Measurements from ENCODE around the gene IL6R. TPM values are rescaled to one million over a fixed set of nuclear protein-coding genes. Genes with fewer than 3 reads are reported as not detected.
A peak's percentile ranks its signal among the peaks of the same experiment; 100 is the strongest.

IL6R gene
- total RNA-seq, 2 experiments from 2014 or later, result 4.6 to 6.3 TPM

- Mint-ChIP-seq H3K4me1 (peaks cover 22% of the 10 kb centered on the region), H3K27ac (no peak overlapping the region), H3K36me3 (no peaks in the 10 kb centered on the region), H3K27me3 (peaks cover 40% of the 10 kb centered on the region), H3K4me3 (no peak overlapping the region), H3K9me3 (peaks cover 1% of the 10 kb centered on the region)
- DNase-seq (no peak), ATAC-seq (ENCODE audit: low read depth) (no peak)
- POLR2A ChIA-PET, result no interaction called here
Observed at GRCh38 chr1:154496383-154496782, 91.2 kb downstream of the IL6R start.

DNA sequence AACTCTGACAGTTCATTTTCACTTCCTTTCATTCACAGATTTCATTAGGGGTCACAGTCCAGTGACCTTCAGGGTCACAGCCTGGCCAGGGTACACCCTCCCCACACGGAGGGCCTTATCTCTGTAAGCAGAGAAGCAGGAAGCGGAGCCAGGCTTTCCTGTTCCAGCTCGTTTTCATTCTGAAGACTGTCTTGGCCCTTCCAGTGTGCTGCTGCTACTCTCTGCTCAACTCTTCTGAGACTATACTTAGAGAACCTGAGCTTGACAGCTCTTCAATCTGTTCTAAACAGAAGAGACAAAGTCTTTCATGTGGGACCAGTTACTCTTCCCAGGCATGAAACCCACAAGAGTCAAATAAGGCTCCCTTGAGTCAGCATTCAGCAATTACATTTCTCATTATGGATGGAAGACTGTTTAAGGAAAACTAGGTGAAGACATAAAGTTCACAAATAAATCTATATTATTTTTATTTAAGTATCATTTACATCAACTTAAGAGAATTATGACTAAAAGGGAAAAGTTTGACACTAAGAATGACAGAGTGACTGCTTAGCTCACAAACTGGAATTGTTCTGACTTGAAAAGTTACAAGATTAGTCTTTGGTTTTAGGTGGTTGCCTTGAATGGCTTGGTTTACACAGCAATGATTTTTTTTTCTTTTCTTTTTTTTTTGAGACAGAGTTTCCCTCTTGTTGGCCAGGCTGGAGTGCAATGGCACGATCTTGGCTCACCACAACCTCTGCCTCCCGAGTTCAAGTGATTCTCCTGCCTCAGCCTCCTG, 92.1 kb downstream of the IL6R start:
- H3K4me3 Mint-ChIP-seq, result peak overlapping the region; percentile 26
- POLR2A ChIA-PET, result no interaction called here
- ATAC-seq (ENCODE audit: low read depth) (no peak), DNase-seq (no peak)
- no peak overlapping the region for H3K27ac Mint-ChIP-seq
- H3K4me1 Mint-ChIP-seq, result peaks cover 21% of the 10 kb centered on the region
- no peaks in the 10 kb centered on the region for H3K36me3 Mint-ChIP-seq
- peaks cover 37% of the 10 kb centered on the region for H3K27me3 Mint-ChIP-seq
- peaks cover 1% of the 10 kb centered on the region for H3K9me3 Mint-ChIP-seq

- H3K27me3 Mint-ChIP-seq, result peaks cover 54% of the 10 kb centered on the region
- ATAC-seq (ENCODE audit: low read depth) (no peak), DNase-seq (no peak)
- no peak overlapping the region for H3K4me3 Mint-ChIP-seq
- peaks cover 11% of the 10 kb centered on the region for H3K4me1 Mint-ChIP-seq
- H3K9me3 Mint-ChIP-seq, result peaks cover 1% of the 10 kb centered on the region
- H3K27ac Mint-ChIP-seq, result no peak overlapping the region
- peaks cover 1% of the 10 kb centered on the region for H3K36me3 Mint-ChIP-seq
- POLR2A ChIA-PET, result no interaction called here
Observed at GRCh38 chr1:154499446-154499845, 94.3 kb downstream of the IL6R start.

GRCh38 chr1:154500533-154500932, 95.4 kb downstream of the IL6R start:
- DNase-seq, result no peak
- peaks cover 1% of the 10 kb centered on the region for H3K9me3 Mint-ChIP-seq
- no peak for ATAC-seq (ENCODE audit: low read depth)
- H3K4me1 Mint-ChIP-seq, result peaks cover 9% of the 10 kb centered on the region
- H3K36me3 Mint-ChIP-seq, result peaks cover 1% of the 10 kb centered on the region
- POLR2A ChIA-PET, result no interaction called here
- H3K27ac Mint-ChIP-seq, result no peak overlapping the region
- no peak overlapping the region for H3K4me3 Mint-ChIP-seq
- H3K27me3 Mint-ChIP-seq, result peaks cover 59% of the 10 kb centered on the region

DNA sequence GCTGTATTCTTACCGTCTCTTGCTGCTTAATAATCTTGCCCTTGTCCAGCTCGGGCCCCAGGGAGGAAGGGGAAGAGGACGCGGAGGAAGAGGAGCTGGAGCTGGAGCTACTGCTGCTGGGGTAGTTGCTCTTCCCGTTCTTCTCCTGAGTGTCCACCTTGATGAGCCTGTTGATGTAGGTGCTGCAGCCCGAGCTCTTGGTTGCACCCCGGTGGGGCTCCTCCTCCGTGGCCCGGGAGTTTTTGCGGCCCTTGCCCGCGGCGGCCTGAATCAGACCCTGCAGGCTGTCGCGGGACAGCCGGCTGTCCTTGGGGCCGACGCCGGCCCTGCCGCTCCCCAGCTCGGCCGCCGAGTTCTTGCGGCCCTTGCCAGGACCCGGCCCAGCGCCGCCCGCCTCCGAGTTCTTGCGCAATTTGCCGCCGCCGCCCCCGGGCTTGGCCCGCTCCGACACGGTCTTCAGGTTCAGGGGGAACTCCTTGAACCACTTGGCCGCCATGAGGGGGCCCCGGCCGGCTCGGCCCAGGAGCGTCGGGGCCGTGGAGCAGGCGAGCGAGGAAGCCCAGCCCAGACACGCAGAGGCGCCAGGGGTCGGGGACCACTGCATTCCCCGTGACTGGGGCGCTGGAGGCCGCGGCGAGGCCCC, 96.4 kb downstream of the IL6R start:
- DNase-seq (peak; percentile 34), ATAC-seq (ENCODE audit: low read depth) (no peak)
- H3K4me1 Mint-ChIP-seq, result peaks cover 6% of the 10 kb centered on the region
- POLR2A ChIA-PET, result no interaction called here
- peaks cover 66% of the 10 kb centered on the region for H3K27me3 Mint-ChIP-seq
- peaks cover 1% of the 10 kb centered on the region for H3K9me3 Mint-ChIP-seq
- peak overlapping the region; percentile 28 for H3K4me3 Mint-ChIP-seq
- peaks cover 1% of the 10 kb centered on the region for H3K36me3 Mint-ChIP-seq
- no peak overlapping the region for H3K27ac Mint-ChIP-seq

GRCh38 chr1:154502066-154502743, 97.1 kb downstream of the IL6R start, which contains the start of the genes SHE and TDRD10:
Gene SHE (minus strand): TSS chr1:154502412. CDS start chr1:154502026, 386 bp downstream.
Gene TDRD10 (plus strand): TSS chr1:154502219. CDS start chr1:154506904, 4,685 bp downstream.
- H3K4me1 Mint-ChIP-seq, result peaks cover 2% of the 10 kb centered on the region
- no peak within 1 kb of the TSS for H3K27ac Mint-ChIP-seq
- peaks cover 1% of the 10 kb centered on the region for H3K9me3 Mint-ChIP-seq
- ATAC-seq (ENCODE audit: low read depth) (peak; percentile 14), DNase-seq (peak; percentile 45)
- peak within 1 kb of the TSS; percentile 28 for H3K4me3 Mint-ChIP-seq
- POLR2A ChIA-PET, result no interaction called here
- H3K36me3 Mint-ChIP-seq, result peaks cover 1% of the 10 kb centered on the region
- H3K27me3 Mint-ChIP-seq, result peaks cover 65% of the 10 kb centered on the region

DNA sequence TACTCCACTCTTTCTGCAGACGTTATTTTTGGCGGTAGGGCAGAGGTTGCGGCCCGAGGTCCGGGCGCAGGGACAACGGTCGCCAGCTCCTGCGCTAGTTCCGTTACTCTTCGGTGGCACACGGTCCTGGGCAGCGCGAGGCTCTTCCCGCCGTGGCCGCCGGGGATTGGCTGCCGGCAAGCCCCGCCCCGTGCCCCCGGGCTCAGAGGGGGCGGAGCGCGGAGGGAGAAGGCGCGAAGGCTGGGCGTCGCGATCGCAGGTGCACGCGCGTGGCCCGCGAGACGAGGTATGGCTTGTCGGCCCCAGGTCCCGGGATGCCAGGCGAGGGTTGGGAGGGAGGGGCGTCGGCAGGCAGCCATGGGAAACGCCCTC, 97.6 kb downstream of the IL6R start:
- peaks cover 2% of the 10 kb centered on the region for H3K4me1 Mint-ChIP-seq
- DNase-seq, result no peak
- H3K27me3 Mint-ChIP-seq, result peaks cover 70% of the 10 kb centered on the region
- peaks cover 1% of the 10 kb centered on the region for H3K9me3 Mint-ChIP-seq
- ATAC-seq (ENCODE audit: low read depth), result no peak
- H3K27ac Mint-ChIP-seq, result no peak overlapping the region
- H3K4me3 Mint-ChIP-seq, result no peak overlapping the region
- POLR2A ChIA-PET, result no interaction called here
- peaks cover 1% of the 10 kb centered on the region for H3K36me3 Mint-ChIP-seq

GRCh38 chr1:154503898-154504297, 98.8 kb downstream of the IL6R start:
- POLR2A ChIA-PET, result no interaction called here
- Mint-ChIP-seq H3K27me3 (peaks cover 74% of the 10 kb centered on the region), H3K36me3 (peaks cover 1% of the 10 kb centered on the region), H3K9me3 (no peaks in the 10 kb centered on the region), H3K4me3 (no peak overlapping the region), H3K27ac (no peak overlapping the region), H3K4me1 (peaks cover 2% of the 10 kb centered on the region)
- no peak for ATAC-seq (ENCODE audit: low read depth)
- DNase-seq, result no peak

DNA sequence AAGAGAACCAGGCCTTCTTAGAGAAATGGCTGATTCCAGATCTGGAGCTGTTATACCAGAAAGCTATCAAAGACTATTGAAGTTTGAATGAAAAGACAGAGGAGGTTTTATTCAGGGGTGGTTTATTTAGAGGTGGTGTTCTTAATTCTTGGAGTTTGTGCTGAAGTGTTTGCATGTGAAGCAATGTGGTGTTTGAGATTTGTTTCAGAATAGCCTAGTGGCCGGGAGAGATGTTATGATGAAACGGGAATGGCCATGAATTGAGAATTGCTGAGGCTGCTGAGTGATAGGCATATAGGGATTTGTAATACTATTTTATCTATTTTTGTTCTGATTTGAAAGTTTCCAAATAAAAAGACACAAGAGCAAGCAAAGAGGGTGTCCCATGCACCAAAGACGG, 107.6 kb downstream of the IL6R start:
- peaks cover 32% of the 10 kb centered on the region for H3K27me3 Mint-ChIP-seq
- H3K4me1 Mint-ChIP-seq, result no peaks in the 10 kb centered on the region
- no peak overlapping the region for H3K27ac Mint-ChIP-seq
- no peaks in the 10 kb centered on the region for H3K9me3 Mint-ChIP-seq
- no peak for ATAC-seq (ENCODE audit: low read depth)
- no peak overlapping the region for H3K4me3 Mint-ChIP-seq
- DNase-seq, result no peak
- H3K36me3 Mint-ChIP-seq, result no peaks in the 10 kb centered on the region
- POLR2A ChIA-PET, result no interaction called here

GRCh38 chr1:154514066-154514553, 109.0 kb downstream of the IL6R start:
- POLR2A ChIA-PET, result no interaction called here
- no peak overlapping the region for H3K27ac Mint-ChIP-seq
- peaks cover 20% of the 10 kb centered on the region for H3K27me3 Mint-ChIP-seq
- no peaks in the 10 kb centered on the region for H3K4me1 Mint-ChIP-seq
- no peaks in the 10 kb centered on the region for H3K9me3 Mint-ChIP-seq
- no peaks in the 10 kb centered on the region for H3K36me3 Mint-ChIP-seq
- ATAC-seq (ENCODE audit: low read depth) (no peak), DNase-seq (no peak)
- H3K4me3 Mint-ChIP-seq, result no peak overlapping the region

DNA sequence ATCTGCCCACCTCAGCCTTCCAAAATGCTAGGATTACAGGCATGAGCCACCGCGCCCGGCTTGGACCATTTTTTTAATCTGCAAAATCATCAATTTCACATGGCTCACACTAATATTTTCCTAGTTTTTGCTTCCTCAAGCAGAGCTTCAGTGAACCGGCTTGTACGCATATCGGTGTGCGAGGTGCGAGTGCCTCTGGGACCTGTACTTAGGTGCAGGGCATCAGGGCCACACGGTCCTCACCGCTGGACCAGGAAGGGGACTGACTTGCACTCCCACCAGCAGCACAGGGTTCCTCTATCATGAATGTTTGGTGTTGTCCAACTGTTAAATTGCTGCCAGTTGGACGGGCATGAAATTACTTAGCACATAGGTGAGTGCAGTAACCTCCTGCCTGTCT, 112.5 kb downstream of the IL6R start:
- Mint-ChIP-seq H3K27me3 (peaks cover 36% of the 10 kb centered on the region), H3K4me1 (no peaks in the 10 kb centered on the region), H3K9me3 (no peaks in the 10 kb centered on the region), H3K4me3 (no peak overlapping the region), H3K36me3 (no peaks in the 10 kb centered on the region), H3K27ac (no peak overlapping the region)
- ATAC-seq (ENCODE audit: low read depth) (no peak), DNase-seq (no peak)
- POLR2A ChIA-PET, result no interaction called here

All from activated naive CD8-positive, alpha-beta T cell treated with anti-CD3 and anti-CD28 coated beads, Interleukin-2, amount 10 ng/mL, durations not matched to agents 7 days and 5 days (primary cell).